ENCODE measurements around the gene PTPN14.

- TF ChIP-seq CTCF (IDR thresholded peaks at IDR 0.05) (no peak), POLR2A (IDR thresholded peaks at IDR 0.05) (no peak)
Measured at GRCh38 chr1:214455971-214456867, 95.2 kb downstream of the PTPN14 start.
